Activated CD4-positive, alpha-beta memory T cell treated with anti-CD3 and anti-CD28 coated beads for 36 hours (primary cell): ENCODE results near the gene EXOC3L4. TPM values are rescaled to one million over a fixed set of nuclear protein-coding genes. Genes with fewer than 3 reads are reported as not detected.

Source experiments
- CTCF ChIA-PET: fragments of 350-600 bp; sonication (Branson Sonifier 250); formaldehyde crosslinking; loops from one replicate; lab custom pipeline; 2021; ENCODE audit warnings: antibody characterized with exemption, inconsistent platforms; lab: Charles Lee
- POLR2A ChIA-PET: fragments of 350-600 bp; sonication (Branson Sonifier 250); formaldehyde crosslinking; loops from one replicate; lab custom pipeline; 2021; ENCODE audit warnings: antibody characterized with exemption; lab: Charles Lee
- DNase-seq: peaks from one replicate; pipeline ENCODE4 v3.0.0-alpha.2; 2020
- H3K27ac Mint-ChIP-seq: one replicate; pipeline ENCODE4 v1.8.0; 2021; ENCODE audit warnings: mixed read lengths
- H3K27me3 Mint-ChIP-seq: one replicate; pipeline ENCODE4 v1.8.0; 2021; ENCODE audit warnings: mixed read lengths
- H3K36me3 Mint-ChIP-seq: one replicate; pipeline ENCODE4 v1.8.0; 2021; ENCODE audit warnings: mixed read lengths
- H3K4me1 Mint-ChIP-seq: one replicate; pipeline ENCODE4 v1.8.0; 2021; ENCODE audit warnings: low read depth, mixed read lengths
- H3K4me3 Mint-ChIP-seq: one replicate; pipeline ENCODE4 v1.8.0; 2021; ENCODE audit warnings: mild to moderate bottlenecking, mixed read lengths
- H3K9me3 Mint-ChIP-seq: one replicate; pipeline ENCODE4 v1.8.0; 2021; ENCODE audit warnings: mixed read lengths
- intact Hi-C: fragments of 100-400 bp; cut with micrococcal nuclease; formaldehyde crosslinking; loops from one replicate; pipeline ENCODE4 v1.15.1; 2023
- total RNA-seq, 2 experiments: library from RNA; stranded (reverse); gene quantifications; one replicate each; pipeline ENCODE4 v1.2.3, GENCODE V29; 2021

EXOC3L4 gene
- total RNA-seq, 2 experiments from 2014 or later = not detected

GRCh38 chr14:103086771-103087342, 7.7 kb upstream of the EXOC3L4 start:
- ChIA-PET POLR2A (no interaction called here), CTCF (interaction anchor here (0.8 to 1.3 kb wide), 3 partner anchors 10 to 18 kb away, joined by 4 to 8 read pairs (median 6); no protein-coding TSS in a partner anchor)
- H3K27ac Mint-ChIP-seq = no peak overlapping the region
- no peaks in the 10 kb centered on the region for H3K36me3 Mint-ChIP-seq
- no peak for DNase-seq
- H3K4me1 Mint-ChIP-seq = peaks cover 3% of the 10 kb centered on the region
- intact Hi-C loops = no loop called here
- H3K4me3 Mint-ChIP-seq = no peak overlapping the region
- H3K27me3 Mint-ChIP-seq = peaks cover 16% of the 10 kb centered on the region
- H3K9me3 Mint-ChIP-seq = no peaks in the 10 kb centered on the region

GRCh38 chr14:103087343-103087835, 7.1 kb upstream of the EXOC3L4 start:
- intact Hi-C loops = no loop called here
- Mint-ChIP-seq H3K27me3 (peaks cover 16% of the 10 kb centered on the region), H3K4me3 (no peak overlapping the region), H3K27ac (no peak overlapping the region), H3K9me3 (no peaks in the 10 kb centered on the region), H3K36me3 (no peaks in the 10 kb centered on the region), H3K4me1 (peaks cover 3% of the 10 kb centered on the region)
- POLR2A ChIA-PET = no interaction called here
- DNase-seq = no peak
- CTCF ChIA-PET = interaction anchor here (0.8 to 1.3 kb wide), 3 partner anchors 9 to 18 kb away, joined by 4 to 8 read pairs (median 6); no protein-coding TSS in a partner anchor

- ChIA-PET CTCF (interaction anchor here (1.0 to 1.2 kb wide), 2 partner anchors 12 to 16 kb away, joined by 3 to 4 read pairs; no protein-coding TSS in a partner anchor), POLR2A (no interaction called here)
- H3K4me3 Mint-ChIP-seq = no peak overlapping the region
- peaks cover 3% of the 10 kb centered on the region for H3K4me1 Mint-ChIP-seq
- DNase-seq = no peak
- H3K27ac Mint-ChIP-seq = no peak overlapping the region
- no peaks in the 10 kb centered on the region for H3K9me3 Mint-ChIP-seq
- peaks cover 15% of the 10 kb centered on the region for H3K27me3 Mint-ChIP-seq
- intact Hi-C loops = no loop called here
- no peaks in the 10 kb centered on the region for H3K36me3 Mint-ChIP-seq
Observed at GRCh38 chr14:103088921-103089320, 5.6 kb upstream of the EXOC3L4 start.

GRCh38 chr14:103089386-103090335, 4.9 kb upstream of the EXOC3L4 start:
- H3K36me3 Mint-ChIP-seq = no peaks in the 10 kb centered on the region
- CTCF ChIA-PET = interaction anchor here (1.0 to 3.3 kb wide), 3 partner anchors 13 to 16 kb away, joined by 3 to 16 read pairs (median 4); no protein-coding TSS in a partner anchor
- intact Hi-C loops = no loop called here

GRCh38 chr14:103090481-103091020, 4.0 kb upstream of the EXOC3L4 start:
- intact Hi-C loops = no loop called here
- H3K4me1 Mint-ChIP-seq = peaks cover 3% of the 10 kb centered on the region
- no peaks in the 10 kb centered on the region for H3K9me3 Mint-ChIP-seq

More at GRCh38 chr14:103089386-103090335, 4.9 kb upstream of the EXOC3L4 start:
- Mint-ChIP-seq H3K27ac (no peak overlapping the region), H3K4me1 (peaks cover 3% of the 10 kb centered on the region), H3K9me3 (no peaks in the 10 kb centered on the region), H3K4me3 (no peak overlapping the region), H3K27me3 (peaks cover 12% of the 10 kb centered on the region)
- no peak for DNase-seq
- POLR2A ChIA-PET = no interaction called here

GRCh38 chr14:103091041-103091882, 3.3 kb upstream of the EXOC3L4 start:
- Mint-ChIP-seq H3K27ac (no peak overlapping the region), H3K9me3 (no peaks in the 10 kb centered on the region), H3K4me3 (peak overlapping the region; percentile 29), H3K4me1 (peaks cover 3% of the 10 kb centered on the region), H3K27me3 (peaks cover 8% of the 10 kb centered on the region), H3K36me3 (no peaks in the 10 kb centered on the region)
- intact Hi-C loops = no loop called here
- POLR2A ChIA-PET = interaction anchor here (0.6 kb wide), 1 partner anchor 201 kb away, joined by 4 read pairs; no protein-coding TSS in a partner anchor
- CTCF ChIA-PET = interaction anchor here (0.6 to 3.3 kb wide), 3 partner anchors 14 to 201 kb away, joined by 3 to 16 read pairs (median 6); no protein-coding TSS in a partner anchor
- peak; percentile 81 for DNase-seq

More at GRCh38 chr14:103090481-103091020, 4.0 kb upstream of the EXOC3L4 start:
- H3K27me3 Mint-ChIP-seq = peaks cover 9% of the 10 kb centered on the region
- no peak overlapping the region for H3K27ac Mint-ChIP-seq
- H3K36me3 Mint-ChIP-seq = no peaks in the 10 kb centered on the region
- ChIA-PET CTCF (interaction anchor here (0.6 to 3.3 kb wide), 2 partner anchors 15 to 202 kb away, joined by 3 to 16 read pairs; no protein-coding TSS in a partner anchor), POLR2A (interaction anchor here (0.6 kb wide), 1 partner anchor 202 kb away, joined by 4 read pairs; no protein-coding TSS in a partner anchor)
- H3K4me3 Mint-ChIP-seq = peak overlapping the region; percentile 29
- no peak for DNase-seq

- no peak for DNase-seq
- ChIA-PET CTCF (interaction anchor here (1.0 to 3.3 kb wide), 3 partner anchors 14 to 397 kb away, joined by 3 to 16 read pairs (median 6); no protein-coding TSS in a partner anchor), POLR2A (no interaction called here)
- H3K4me3 Mint-ChIP-seq = no peak overlapping the region
- H3K27me3 Mint-ChIP-seq = peaks cover 3% of the 10 kb centered on the region
- no peaks in the 10 kb centered on the region for H3K36me3 Mint-ChIP-seq
- H3K9me3 Mint-ChIP-seq = no peaks in the 10 kb centered on the region
- intact Hi-C loops = no loop called here
- H3K27ac Mint-ChIP-seq = no peak overlapping the region
- H3K4me1 Mint-ChIP-seq = peaks cover 3% of the 10 kb centered on the region
Observed at GRCh38 chr14:103091883-103092222, 2.7 kb upstream of the EXOC3L4 start.

- intact Hi-C loops = no loop called here
- no peak for DNase-seq
- peaks cover 3% of the 10 kb centered on the region for H3K4me1 Mint-ChIP-seq
- H3K27me3 Mint-ChIP-seq = peaks cover 3% of the 10 kb centered on the region
- no peak overlapping the region for H3K27ac Mint-ChIP-seq
- POLR2A ChIA-PET = no interaction called here
- no peaks in the 10 kb centered on the region for H3K9me3 Mint-ChIP-seq
- H3K4me3 Mint-ChIP-seq = no peak overlapping the region
- CTCF ChIA-PET = interaction anchor here (0.8 to 3.4 kb wide), 3 partner anchors 11 to 459 kb away, joined by 3 to 34 read pairs (median 3); no protein-coding TSS in a partner anchor
- no peaks in the 10 kb centered on the region for H3K36me3 Mint-ChIP-seq
Observed at GRCh38 chr14:103093856-103094405, 594 bp upstream of the EXOC3L4 start.

GRCh38 chr14:103095210-103095778, 769 bp downstream of the EXOC3L4 start:
- H3K4me1 Mint-ChIP-seq = peaks cover 3% of the 10 kb centered on the region
- ChIA-PET POLR2A (no interaction called here), CTCF (interaction anchor here (0.6 to 3.4 kb wide), 2 partner anchors 10 to 401 kb away, joined by 3 to 34 read pairs; no protein-coding TSS in a partner anchor)
- no peaks in the 10 kb centered on the region for H3K36me3 Mint-ChIP-seq
- no peak overlapping the region for H3K4me3 Mint-ChIP-seq
- H3K27me3 Mint-ChIP-seq = peaks cover 3% of the 10 kb centered on the region
- intact Hi-C loops = no loop called here
- H3K9me3 Mint-ChIP-seq = no peaks in the 10 kb centered on the region
- no peak for DNase-seq
- no peak overlapping the region for H3K27ac Mint-ChIP-seq

GRCh38 chr14:103096387-103096786, 1.9 kb downstream of the EXOC3L4 start:
- Mint-ChIP-seq H3K9me3 (no peaks in the 10 kb centered on the region), H3K27me3 (peaks cover 4% of the 10 kb centered on the region), H3K4me1 (no peaks in the 10 kb centered on the region), H3K27ac (no peak overlapping the region), H3K4me3 (no peak overlapping the region), H3K36me3 (no peaks in the 10 kb centered on the region)
- DNase-seq = no peak
- intact Hi-C loops = no loop called here
- POLR2A ChIA-PET = no interaction called here
- CTCF ChIA-PET = interaction anchor here (1.0 to 3.4 kb wide), 2 partner anchors 9 kb away, joined by 6 to 34 read pairs; no protein-coding TSS in a partner anchor
